ENCODE results near the gene NKPD1.
A peak's percentile ranks its signal among the peaks of the same experiment; 100 is the strongest.

Gene NKPD1

DNA sequence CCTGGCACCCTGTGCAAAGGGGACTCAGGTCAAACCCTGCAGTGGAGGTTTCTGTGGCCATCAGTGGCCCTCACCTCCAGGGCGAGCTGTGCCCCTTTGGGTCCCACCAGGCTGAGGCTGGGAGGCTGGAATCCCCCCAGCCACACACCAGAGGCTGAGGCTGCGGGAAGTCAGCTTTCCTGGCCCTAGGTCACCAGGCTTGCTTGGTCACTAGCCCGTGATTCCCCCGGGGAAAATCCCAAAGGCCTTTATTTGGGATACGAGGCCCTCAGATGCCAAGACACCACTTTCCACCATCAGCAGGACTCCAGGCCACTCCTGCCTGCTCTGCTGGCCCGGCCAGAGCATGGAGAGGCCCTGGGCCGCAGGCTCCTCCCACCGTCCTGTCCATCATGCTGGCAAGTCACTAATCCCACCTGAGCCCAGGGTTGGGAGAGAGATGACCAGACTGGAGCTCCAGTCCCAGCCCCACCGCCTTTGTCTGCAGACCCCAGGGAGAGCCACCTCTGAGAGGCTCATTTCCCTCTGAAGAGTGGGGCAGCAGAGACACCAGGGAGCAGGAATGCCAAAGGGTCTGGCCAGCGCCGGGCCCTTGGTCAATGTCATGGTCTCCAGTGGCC, 4.7 kb downstream of the NKPD1 start:
- Mint-ChIP-seq H3K27me3 (ENCODE audit: low read depth, poor library complexity) (peaks cover 36% of the 10 kb centered on the region), H3K36me3 (ENCODE audit: low read depth) (no peaks in the 10 kb centered on the region), H3K4me3 (no peak overlapping the region), H3K9me3 (no peaks in the 10 kb centered on the region), H3K4me1 (peaks cover 31% of the 10 kb centered on the region), H3K27ac (no peak overlapping the region)
- no peak for DNase-seq
- TF ChIP-seq CTCF (IDR thresholded peaks at IDR 0.05) = no peak

DNA sequence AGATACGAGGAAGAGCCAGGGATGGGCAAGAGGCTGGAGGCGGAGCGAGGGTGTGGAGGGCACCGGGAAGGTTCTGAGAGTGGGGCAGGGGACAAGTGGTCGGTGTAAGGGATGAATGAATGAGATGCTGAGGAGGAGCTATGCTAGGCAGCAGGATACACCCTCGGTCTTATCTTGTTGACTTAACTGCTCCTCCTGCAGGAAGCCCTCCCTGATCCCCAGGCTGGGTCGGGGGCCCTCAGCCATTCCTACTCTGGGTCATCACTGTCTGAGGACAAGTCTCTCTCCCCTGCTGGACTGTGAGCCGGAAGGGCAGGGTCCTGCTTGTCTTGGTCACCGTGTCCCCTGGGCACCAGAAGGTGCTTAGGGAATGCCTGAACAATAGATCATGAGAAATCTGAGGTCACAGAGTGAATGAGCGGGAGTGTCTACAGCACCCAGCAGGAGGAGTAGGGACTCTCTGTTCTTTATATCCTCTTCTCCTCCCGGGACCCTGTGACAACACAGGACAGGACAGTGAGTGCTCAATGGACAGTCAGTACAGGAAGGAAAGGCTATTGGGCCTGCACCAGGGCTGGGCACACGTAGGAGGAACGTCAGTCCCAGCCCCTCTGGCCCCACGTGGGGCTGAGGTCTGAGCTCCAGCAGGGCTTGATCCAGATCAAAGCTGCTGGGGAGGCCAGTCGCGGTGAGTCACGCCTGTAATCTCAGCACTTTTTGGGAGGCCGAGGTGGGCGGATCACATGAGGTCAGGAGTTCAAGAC, 6.5 kb downstream of the NKPD1 start:
- Mint-ChIP-seq H3K4me1 (peaks cover 32% of the 10 kb centered on the region), H3K4me3 (peak overlapping the region; percentile 70), H3K27me3 (ENCODE audit: low read depth, poor library complexity) (peaks cover 33% of the 10 kb centered on the region), H3K9me3 (no peaks in the 10 kb centered on the region), H3K36me3 (ENCODE audit: low read depth) (peaks cover 10% of the 10 kb centered on the region), H3K27ac (no peak overlapping the region)
- no peak for TF ChIP-seq CTCF (IDR thresholded peaks at IDR 0.05)
- no peak for DNase-seq

DNA sequence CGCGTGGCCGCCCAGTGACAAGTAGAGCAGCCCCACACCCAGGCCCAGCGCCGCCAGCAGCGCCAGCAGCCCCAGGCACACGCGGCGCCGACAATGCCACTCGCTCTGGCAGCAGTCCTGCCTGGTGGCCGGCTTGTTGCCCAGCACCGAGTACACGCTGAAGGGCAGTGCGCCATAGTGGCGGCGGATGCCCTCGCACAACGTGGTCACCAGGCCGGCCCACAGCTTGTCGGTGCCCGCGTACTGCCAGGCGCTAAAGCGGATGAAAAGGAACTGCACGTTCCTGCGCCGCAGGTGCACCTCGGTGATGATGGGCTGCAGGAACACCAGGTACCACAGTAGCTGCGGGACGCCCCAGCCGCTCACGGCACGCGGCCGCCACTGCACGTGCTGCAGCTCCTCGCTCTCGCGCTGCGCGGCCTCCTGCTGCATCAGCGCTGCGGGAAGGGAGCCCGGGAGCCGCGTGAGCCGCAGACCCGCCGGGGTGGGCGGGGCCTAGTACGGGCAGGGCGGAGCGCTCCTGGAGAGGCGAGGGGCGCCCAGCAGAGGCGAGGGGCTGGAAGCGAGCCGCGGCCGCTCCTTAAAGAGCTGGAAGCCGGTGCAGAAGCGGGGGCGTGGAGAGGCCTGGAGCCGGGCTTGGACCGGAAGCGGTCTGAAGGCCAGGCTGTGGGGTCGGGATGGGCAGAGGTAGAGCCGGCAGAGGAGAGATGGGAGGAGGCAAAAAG, 7.3 kb downstream of the NKPD1 start:
- peaks cover 34% of the 10 kb centered on the region for H3K4me1 Mint-ChIP-seq

GRCh38 chr19:45152504-45153338, 8.1 kb downstream of the NKPD1 start:
- Mint-ChIP-seq H3K27ac (no peak overlapping the region), H3K4me3 (no peak overlapping the region), H3K36me3 (ENCODE audit: low read depth) (peaks cover 11% of the 10 kb centered on the region), H3K9me3 (no peaks in the 10 kb centered on the region), H3K4me1 (peaks cover 39% of the 10 kb centered on the region), H3K27me3 (ENCODE audit: low read depth, poor library complexity) (peaks cover 34% of the 10 kb centered on the region)
- peak; percentile 41 for DNase-seq
- no peak for TF ChIP-seq CTCF (IDR thresholded peaks at IDR 0.05)

More for the DNA sequence above, 7.3 kb downstream of the NKPD1 start:
- Mint-ChIP-seq H3K27ac (no peak overlapping the region), H3K36me3 (ENCODE audit: low read depth) (peaks cover 11% of the 10 kb centered on the region), H3K27me3 (ENCODE audit: low read depth, poor library complexity) (peaks cover 34% of the 10 kb centered on the region), H3K9me3 (no peaks in the 10 kb centered on the region), H3K4me3 (peak overlapping the region; percentile 70)
- TF ChIP-seq CTCF (IDR thresholded peaks at IDR 0.05) = no peak
- peak; percentile 90 for DNase-seq

DNA sequence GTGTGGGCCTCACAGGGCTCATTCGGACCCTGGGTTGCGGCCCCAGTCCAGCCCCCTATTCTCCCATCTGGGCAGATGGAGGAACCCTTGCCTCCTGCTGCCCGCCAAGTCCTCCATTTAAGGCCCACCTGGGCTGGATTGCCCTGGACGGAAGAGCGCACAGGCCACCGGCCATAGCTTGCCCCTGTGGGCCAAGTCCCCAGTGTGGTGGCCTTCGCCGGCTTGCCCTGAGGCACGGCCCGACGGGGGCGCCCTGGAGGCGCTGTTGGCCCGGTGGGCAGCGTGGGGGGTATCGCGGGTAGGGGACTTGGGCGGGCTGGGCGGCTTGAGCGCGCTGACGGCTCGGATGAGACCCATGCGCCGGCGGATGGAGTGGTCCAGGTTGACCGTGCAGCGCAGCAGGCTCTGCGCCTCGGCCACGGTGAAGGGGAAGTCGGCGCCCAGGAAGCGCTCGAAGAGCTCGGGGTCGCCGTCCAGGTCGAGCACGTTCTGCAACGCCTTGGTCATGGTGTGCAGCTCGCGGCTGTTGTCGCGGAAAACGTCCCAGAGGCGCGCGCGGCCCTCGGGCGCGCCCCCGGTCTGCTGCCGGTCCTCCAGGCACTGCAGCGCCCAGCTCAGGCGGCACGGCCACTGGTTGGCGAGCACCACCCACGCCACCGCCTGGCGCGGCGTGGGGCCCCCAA, 8.8 kb downstream of the NKPD1 start:
- no peaks in the 10 kb centered on the region for H3K9me3 Mint-ChIP-seq
- TF ChIP-seq CTCF (IDR thresholded peaks at IDR 0.05) = no peak
- H3K36me3 Mint-ChIP-seq (ENCODE audit: low read depth) = peaks cover 11% of the 10 kb centered on the region
- peaks cover 39% of the 10 kb centered on the region for H3K4me1 Mint-ChIP-seq
- peak overlapping the region; percentile 45 for H3K27ac Mint-ChIP-seq
- no peak for DNase-seq
- no peak overlapping the region for H3K4me3 Mint-ChIP-seq
- peaks cover 34% of the 10 kb centered on the region for H3K27me3 Mint-ChIP-seq (ENCODE audit: low read depth, poor library complexity)

Measured in nephron progenitor cell (in vitro differentiated cells).